IPS-11a (cell line): ENCODE data around the gene LARP1B.
"Not testable (repeated sequence)": the region's sequence is repeated elsewhere in the genome, so short reads cannot be mapped to it uniquely, and the experiment has no call there.

Experiments
- H3K4me3 ChIP-seq: one replicate; pipeline ENCODE4 v1.5.1; 2013; ENCODE audit warnings: low read depth, low read length, control low read depth

The LARP1B gene

DNA sequence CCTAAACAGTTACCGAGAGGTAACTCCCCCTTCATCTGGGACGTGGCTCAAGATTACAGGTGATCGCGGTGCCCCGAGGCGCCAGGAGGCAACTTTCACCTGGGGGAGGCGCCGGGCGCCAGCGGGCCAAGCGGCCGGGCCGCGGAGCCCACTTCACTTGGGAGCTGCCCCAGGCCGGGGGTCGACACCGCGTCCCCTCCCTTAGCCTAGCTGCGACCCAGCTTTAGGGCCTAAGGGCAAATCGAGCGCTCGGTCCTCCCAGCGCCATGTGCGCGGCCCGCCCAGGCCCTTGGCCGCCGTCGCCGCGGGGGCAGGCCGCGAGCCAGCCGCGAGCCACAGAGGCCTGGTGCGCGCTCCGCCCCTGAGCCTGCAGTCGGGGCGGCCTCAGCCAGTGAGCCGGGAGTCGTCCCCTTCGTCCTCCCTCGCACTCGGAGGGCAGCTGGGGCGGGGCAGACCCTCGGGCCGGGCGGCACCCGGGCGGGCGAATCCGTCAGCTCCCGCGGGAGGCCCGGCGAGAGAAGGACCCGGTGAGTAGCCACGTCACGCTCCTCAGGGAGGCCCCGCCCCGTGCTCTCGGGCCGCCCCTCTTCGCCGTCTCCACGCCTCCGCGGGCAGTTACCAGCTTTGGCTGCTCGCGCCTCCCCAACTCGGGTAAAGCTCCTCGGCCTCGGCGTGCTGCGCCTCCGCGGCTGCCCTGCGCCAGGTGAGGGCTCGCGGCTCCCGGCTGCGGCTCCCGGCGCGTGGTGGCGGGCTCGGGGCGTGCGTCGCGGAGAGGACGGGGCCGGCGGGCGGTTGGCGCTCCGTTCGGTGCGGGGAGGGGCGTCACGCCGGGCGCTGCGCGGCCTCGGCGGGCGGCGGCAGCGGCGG, at the start of gene LARP1B:
LARP1B (plus strand) TSS at position 614 of the 867 bp plus-strand sequence. CDS start 13,640 bp downstream, outside the sequence.
- H3K4me3 ChIP-seq, result peak within 1 kb of the TSS; percentile 70

GRCh38 chr4:128025319-128025718, 35.8 kb upstream of the LARP1B start:
- no peak overlapping the region for H3K4me3 ChIP-seq

- no peak overlapping the region for H3K4me3 ChIP-seq
These were observed 31.2 kb upstream of the LARP1B start for GRCh38 chr4:128029907-128030306.

- no peak overlapping the region for H3K4me3 ChIP-seq
These were observed 29.2 kb upstream of the LARP1B start for GRCh38 chr4:128031756-128032384.

DNA sequence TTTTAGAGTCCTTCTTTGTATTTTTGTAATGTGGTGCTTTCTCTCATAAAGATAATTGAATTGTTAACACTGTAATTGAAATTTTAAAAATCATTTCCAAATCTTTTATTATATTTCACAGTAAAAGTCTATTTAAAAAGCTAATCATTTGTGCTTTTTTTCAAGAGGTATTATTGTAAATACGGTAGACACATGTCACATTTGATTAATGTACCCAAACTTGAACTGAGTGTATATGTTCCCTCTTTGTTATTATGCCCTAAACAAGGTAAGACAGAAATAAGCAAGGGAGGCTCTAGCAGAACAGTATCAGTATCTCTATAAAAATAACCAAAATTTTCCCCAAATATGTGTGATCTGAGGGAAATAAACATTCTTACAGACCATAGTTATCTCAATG, 21.5 kb upstream of the LARP1B start:
- no peak overlapping the region for H3K4me3 ChIP-seq

DNA sequence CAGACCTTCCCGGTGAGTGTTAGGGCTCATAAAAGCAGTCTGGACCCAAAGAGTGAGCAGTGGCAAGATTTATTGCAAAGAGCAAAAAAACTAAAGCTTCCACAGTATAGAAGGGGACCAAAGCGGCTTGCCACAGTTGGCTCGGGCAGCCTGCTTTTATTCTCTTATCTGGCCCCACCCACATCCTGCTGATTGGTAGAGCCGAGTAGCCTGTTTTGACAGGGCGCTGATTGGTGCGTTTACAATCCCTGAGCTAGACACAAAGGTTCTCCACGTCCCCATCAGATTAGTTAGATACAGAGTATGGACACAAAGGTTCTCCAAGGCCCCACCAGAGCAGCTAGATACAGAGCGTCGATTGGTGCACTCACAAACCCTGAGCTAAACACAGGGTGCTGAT, 14.1 kb upstream of the LARP1B start:
- H3K4me3 ChIP-seq, result not testable (repeated sequence)

GRCh38 chr4:128047514-128047913, 13.6 kb upstream of the LARP1B start:
- H3K4me3 ChIP-seq, result not testable (repeated sequence)

GRCh38 chr4:128051229-128051628, 9.9 kb upstream of the LARP1B start:
- not testable (repeated sequence) for H3K4me3 ChIP-seq

- not testable (repeated sequence) for H3K4me3 ChIP-seq
These were observed 6.2 kb upstream of the LARP1B start for GRCh38 chr4:128054907-128055306.

DNA sequence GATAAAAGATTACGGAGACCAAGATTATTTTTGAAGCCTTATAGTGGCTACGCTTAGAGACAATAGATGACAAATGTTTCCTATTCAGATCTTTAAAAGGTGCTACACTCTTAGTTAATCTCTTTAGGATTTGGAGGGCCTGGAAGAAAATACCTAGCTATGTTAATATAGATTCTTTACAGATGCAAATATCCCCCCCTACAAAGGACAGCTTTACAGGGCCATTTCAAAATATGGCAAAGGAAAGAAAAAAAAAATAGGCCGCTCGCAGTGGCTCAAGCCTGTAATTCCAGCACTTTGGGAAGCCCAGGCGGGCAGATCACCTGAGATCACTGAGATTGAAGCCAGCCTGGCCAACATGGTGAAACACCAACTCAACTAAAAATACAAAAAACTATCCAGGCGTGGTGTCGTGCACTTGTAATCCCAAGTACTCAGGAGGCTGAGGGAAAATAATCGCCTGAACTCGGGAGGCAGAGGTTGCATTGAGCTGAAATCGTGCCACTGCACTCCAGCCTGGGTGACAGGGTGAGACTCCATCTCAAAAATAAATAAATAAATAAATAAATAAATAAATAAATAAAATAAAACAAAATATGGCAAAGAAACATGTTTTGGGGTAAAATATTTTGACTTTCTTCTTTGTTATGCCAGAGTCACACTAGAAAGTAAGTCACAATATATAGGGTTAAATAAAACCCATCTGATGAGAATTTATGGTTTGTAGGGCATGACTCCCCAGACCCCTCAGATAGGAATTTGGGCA, 5.5 kb upstream of the LARP1B start:
- H3K4me3 ChIP-seq, result not testable (repeated sequence)

DNA sequence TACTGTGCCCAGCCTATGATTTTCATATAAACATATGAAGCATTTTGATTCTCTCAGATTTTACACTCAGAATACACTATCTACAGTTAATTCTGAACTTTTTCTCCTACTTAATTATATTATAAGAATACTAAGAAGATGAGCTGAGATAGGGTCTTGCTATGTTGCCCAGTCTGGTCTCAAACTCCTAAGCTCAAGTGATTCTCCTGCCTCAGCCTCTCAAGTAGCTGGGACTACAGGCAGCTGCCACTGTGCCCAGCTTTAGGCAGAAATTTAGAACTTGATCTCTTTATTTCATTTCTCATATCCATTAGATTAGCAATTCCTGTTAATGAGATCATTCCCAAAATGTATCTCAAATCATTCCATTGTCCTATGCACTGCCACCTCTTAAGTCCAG, 4.7 kb upstream of the LARP1B start:
- H3K4me3 ChIP-seq, result no peak overlapping the region

GRCh38 chr4:128060121-128060698, 902 bp upstream of the LARP1B start:
- H3K4me3 ChIP-seq, result peak overlapping the region; percentile 70

- peak overlapping the region; percentile 70 for H3K4me3 ChIP-seq
These were observed 739 bp downstream of the LARP1B start for GRCh38 chr4:128061566-128062536.

- not testable (repeated sequence) for H3K4me3 ChIP-seq
These were observed 5.3 kb downstream of the LARP1B start for GRCh38 chr4:128066453-128066820.

DNA sequence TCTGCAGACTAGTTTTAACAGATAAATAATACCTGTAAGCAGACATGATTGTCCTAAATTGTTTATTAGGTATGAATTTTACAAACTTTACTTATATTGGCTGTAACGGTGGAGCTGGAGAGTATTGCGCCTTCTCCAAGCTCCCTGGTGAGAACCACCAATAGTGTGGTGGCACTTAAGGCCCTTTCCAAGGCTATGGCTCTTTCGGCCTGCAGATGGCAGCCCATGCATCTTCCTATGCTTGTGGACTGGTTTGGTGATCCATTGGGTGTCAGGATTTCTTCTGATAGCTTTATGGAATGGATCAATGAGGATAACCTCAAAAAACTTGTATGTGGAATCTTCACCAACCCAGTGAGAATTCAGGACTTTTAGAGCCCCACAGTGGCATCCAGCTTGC, 7.8 kb downstream of the LARP1B start:
- H3K4me3 ChIP-seq, result no peak overlapping the region

GRCh38 chr4:128076464-128076863, 15.4 kb downstream of the LARP1B start:
- H3K4me3 ChIP-seq, result no peak overlapping the region

GRCh38 chr4:128095293-128095692, 34.2 kb downstream of the LARP1B start:
- not testable (repeated sequence) for H3K4me3 ChIP-seq

DNA sequence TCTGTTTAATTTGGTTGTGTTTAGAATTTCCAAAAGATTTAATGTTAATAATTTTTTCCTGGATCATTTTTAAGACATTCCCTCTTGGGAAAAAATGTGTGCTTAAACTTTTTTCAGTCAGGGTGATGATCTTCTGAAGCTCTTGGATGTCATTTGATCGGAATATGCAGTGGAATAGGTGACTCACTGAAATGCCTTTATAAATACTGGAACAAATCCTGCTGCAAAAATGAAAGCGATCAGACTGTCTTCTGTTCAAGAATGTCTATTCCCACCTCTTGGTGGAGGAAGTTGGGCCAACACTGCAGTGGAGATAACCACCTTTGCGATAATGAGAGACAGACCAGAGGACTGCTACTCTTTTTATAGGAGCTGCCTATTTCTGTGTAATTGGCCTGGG, 46.7 kb downstream of the LARP1B start:
- no peak overlapping the region for H3K4me3 ChIP-seq

DNA sequence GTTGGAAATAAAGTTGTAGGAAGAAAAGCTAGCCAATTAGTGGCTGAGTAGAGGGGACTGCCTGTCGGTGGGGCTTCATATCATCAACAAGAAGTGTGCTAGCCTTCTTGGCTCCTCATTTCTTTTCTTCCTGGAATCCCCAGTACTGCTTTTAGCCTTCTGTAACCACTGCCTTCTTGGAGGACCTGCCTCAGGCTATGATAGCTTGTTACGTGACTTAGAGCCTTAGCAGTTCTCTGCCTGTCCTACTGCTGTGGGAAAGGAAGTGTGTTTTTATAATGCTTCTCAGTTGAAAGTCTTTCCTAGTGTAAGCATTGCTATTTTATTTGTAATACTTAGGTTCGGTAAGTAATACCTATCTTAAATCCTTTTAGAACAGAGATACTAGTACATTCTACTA, 61.9 kb downstream of the LARP1B start:
- no peak overlapping the region for H3K4me3 ChIP-seq

GRCh38 chr4:128130621-128131020, 69.5 kb downstream of the LARP1B start:
- H3K4me3 ChIP-seq, result no peak overlapping the region
